MCF 10A (cell line): ENCODE measurements around the gene SEPHS1. TPM values are rescaled to one million over a fixed set of nuclear protein-coding genes. Genes with fewer than 3 reads are reported as not detected.

ENCODE experiments used
- BruUV-seq: library from RNA; stranded (reverse); fragments of 400-500 nt; replicated peaks from 2 replicates; lab custom pipeline; 2021; lab: Mats Ljungman, UMichigan
- CTCF ChIA-PET: fragments of 300-600 bp; sonication (Branson Sonifier 250); formaldehyde crosslinking; extraction: SDS; loops from one replicate; lab custom pipeline; 2021; ENCODE audit warnings: antibody characterized with exemption, inconsistent platforms; lab: Yijun Ruan, JAX
- POLR2A ChIA-PET: fragments of 300-600, 350-650 bp; sonication (Branson Sonifier 250); formaldehyde crosslinking; extraction: SDS; loops from one replicate; lab custom pipeline; 2020; ENCODE audit warnings: antibody characterized with exemption, inconsistent platforms; lab: Yijun Ruan, JAX
- DNase-seq: peaks from one replicate; pipeline ENCODE4 v3.0.0-alpha.2; 2018; ENCODE audit not compliant: unreplicated experiment
- H3K27ac Mint-ChIP-seq: one replicate; pipeline ENCODE4 v1.8.0; 2022; ENCODE audit warnings: mild to moderate bottlenecking, low read depth, mixed read lengths; ENCODE audit not compliant: unreplicated experiment
- H3K27me3 Mint-ChIP-seq: one replicate; pipeline ENCODE4 v1.8.0; 2022; ENCODE audit warnings: mixed read lengths; ENCODE audit not compliant: insufficient read depth, unreplicated experiment
- H3K36me3 Mint-ChIP-seq: one replicate; pipeline ENCODE4 v1.8.0; 2022; ENCODE audit warnings: mild to moderate bottlenecking, moderate library complexity, mixed read lengths; ENCODE audit not compliant: insufficient read depth, unreplicated experiment
- H3K4me1 Mint-ChIP-seq: one replicate; pipeline ENCODE4 v1.8.0; 2022; ENCODE audit warnings: mixed read lengths; ENCODE audit not compliant: insufficient read depth, unreplicated experiment
- H3K4me3 Mint-ChIP-seq: one replicate; pipeline ENCODE4 v1.8.0; 2022; ENCODE audit warnings: mild to moderate bottlenecking, moderate library complexity, mixed read lengths; ENCODE audit not compliant: unreplicated experiment
- H3K9me3 Mint-ChIP-seq: one replicate; pipeline ENCODE4 v1.8.0; 2022; ENCODE audit warnings: mixed read lengths; ENCODE audit not compliant: unreplicated experiment
- intact Hi-C: fragments of 100-400 bp; cut with micrococcal nuclease; formaldehyde crosslinking; loops from 2 replicates; pipeline ENCODE4 v1.14.1; 2022
- total RNA-seq: library from RNA; stranded (reverse); gene quantifications from 2 replicates; pipeline ENCODE4 v1.2.3, GENCODE V29; 2022
- TF ChIP-seq, protein P1 (sequence below): fragments of 200-600 bp; IDR thresholded peaks from one replicate; pipeline ENCODE4 v1.8.0; 2022; ENCODE audit warnings: antibody characterized with exemption, mild to moderate bottlenecking; ENCODE audit not compliant: unreplicated experiment

Gene SEPHS1
- total RNA-seq, 1 experiment from 2014 or later: 60.8 TPM

DNA sequence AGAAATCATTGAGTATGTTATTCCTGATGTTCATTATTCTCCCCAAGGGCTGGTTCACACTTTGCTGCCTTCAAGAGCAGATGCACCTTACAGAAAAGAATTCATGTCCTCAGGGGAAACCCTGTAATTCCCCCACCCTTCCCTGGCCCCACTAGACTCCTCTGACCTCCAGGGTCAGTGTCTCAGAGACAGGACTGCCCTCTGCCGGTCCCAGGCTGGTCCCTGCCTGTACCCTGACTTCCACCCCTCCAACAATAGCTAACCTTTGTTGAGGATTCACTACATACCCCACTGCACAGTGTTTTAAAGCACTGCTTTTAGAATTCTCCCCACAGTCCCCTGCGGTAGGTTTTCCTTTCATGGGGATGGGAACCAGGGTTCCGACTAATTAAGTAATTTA lies 4.4 kb upstream of the SEPHS1 start:
- CTCF ChIA-PET: no interaction called here
- Mint-ChIP-seq H3K27ac (no peak overlapping the region), H3K9me3 (no peaks in the 10 kb centered on the region), H3K4me3 (no peak overlapping the region), H3K27me3 (peaks cover 14% of the 10 kb centered on the region), H3K4me1 (peaks cover 13% of the 10 kb centered on the region), H3K36me3 (peaks cover 6% of the 10 kb centered on the region)
- intact Hi-C loops: no loop called here
- POLR2A ChIA-PET: interaction anchor here (1.0 kb wide), 1 partner anchor 13 kb away, joined by 3 read pairs; no protein-coding TSS in a partner anchor
- no TSS peak for BruUV-seq
- TF ChIP-seq, protein P1, sequence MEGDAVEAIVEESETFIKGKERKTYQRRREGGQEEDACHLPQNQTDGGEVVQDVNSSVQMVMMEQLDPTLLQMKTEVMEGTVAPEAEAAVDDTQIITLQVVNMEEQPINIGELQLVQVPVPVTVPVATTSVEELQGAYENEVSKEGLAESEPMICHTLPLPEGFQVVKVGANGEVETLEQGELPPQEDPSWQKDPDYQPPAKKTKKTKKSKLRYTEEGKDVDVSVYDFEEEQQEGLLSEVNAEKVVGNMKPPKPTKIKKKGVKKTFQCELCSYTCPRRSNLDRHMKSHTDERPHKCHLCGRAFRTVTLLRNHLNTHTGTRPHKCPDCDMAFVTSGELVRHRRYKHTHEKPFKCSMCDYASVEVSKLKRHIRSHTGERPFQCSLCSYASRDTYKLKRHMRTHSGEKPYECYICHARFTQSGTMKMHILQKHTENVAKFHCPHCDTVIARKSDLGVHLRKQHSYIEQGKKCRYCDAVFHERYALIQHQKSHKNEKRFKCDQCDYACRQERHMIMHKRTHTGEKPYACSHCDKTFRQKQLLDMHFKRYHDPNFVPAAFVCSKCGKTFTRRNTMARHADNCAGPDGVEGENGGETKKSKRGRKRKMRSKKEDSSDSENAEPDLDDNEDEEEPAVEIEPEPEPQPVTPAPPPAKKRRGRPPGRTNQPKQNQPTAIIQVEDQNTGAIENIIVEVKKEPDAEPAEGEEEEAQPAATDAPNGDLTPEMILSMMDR: no peak
- peak; percentile 9 for DNase-seq

DNA sequence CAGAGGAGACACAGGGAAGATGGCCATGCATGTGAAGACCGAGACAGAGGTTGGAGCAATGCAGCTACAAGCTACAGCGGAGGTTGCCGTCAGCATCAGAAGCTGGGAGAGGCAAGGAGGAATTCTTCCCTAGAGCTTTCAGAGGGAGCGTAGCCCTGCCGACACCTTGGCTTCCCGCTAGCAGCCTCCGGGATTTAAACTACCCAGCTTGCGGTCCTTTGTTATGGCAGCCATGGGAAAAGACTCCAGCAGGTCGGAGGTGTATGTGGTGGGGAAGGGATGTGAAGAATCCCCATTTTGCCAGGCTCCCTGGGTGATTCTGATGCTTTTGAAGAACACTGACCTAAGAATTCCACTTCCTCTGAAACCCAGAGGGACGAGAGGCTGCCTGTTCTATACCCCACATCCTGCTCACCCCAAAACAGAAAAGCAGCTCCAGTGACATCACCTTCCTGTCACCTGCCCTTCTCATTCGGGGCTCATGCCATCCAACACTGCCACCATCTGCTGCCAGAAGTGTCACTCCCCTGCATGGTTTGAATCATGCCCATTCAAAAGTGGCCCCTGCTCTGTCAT lies 3.3 kb upstream of the SEPHS1 start:
- DNase-seq: no peak
- BruUV-seq: no TSS peak
- H3K27me3 Mint-ChIP-seq: peaks cover 10% of the 10 kb centered on the region
- ChIA-PET POLR2A (interaction anchor here (0.6 kb wide), 1 partner anchor 1600 kb away, joined by 3 read pairs; no protein-coding TSS in a partner anchor), CTCF (interaction anchor here (0.7 to 1.6 kb wide), 3 partner anchors 18 to 262 kb away, joined by 3 read pairs; no protein-coding TSS in a partner anchor)
- H3K36me3 Mint-ChIP-seq: peaks cover 6% of the 10 kb centered on the region
- H3K9me3 Mint-ChIP-seq: no peaks in the 10 kb centered on the region
- peaks cover 13% of the 10 kb centered on the region for H3K4me1 Mint-ChIP-seq
- no peak overlapping the region for H3K27ac Mint-ChIP-seq
- H3K4me3 Mint-ChIP-seq: no peak overlapping the region
- TF ChIP-seq, protein P1: no peak
- intact Hi-C loops: no loop called here

DNA sequence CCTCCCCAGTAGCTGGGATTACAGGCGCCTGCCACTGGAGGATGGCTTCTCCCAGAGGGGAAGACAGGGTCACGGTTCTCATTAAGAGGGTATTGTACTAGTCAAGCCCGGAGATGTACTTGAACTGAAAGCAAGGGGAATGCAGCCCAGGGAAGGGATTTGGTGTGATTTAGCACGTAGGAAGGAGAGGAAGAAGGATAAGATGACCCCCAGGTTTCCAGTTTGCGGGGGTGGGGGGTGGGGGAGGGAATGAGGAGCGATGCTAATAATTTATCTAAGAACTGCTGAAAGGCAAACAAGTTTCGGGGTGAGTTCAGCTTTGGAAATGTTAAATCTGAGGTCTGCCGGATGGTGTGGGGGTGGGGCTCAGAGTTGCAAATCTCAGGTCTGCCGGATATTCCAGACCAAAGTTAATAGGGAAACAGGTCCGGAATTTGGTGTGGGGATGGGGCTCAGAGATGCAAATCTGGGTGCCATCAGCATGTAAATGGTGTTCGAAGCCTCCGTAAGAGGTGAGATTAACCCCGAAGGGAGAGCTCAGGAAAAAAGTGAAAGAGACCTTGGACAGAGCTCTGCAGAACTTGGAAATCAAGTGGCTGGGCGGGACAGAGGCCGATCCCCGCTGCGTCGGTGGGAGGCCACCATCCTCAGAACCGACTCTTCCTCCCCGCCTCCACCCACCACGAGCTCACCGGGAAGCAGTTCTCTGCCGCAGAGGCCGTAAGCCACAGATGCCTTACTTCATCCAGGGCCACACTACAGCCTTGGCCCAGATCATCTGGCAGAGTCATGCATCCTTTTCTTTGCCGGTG lies 1.6 kb upstream of the SEPHS1 start:
- TF ChIP-seq, protein P1: no peak
- Mint-ChIP-seq H3K4me1 (peaks cover 13% of the 10 kb centered on the region), H3K9me3 (no peaks in the 10 kb centered on the region), H3K36me3 (peaks cover 6% of the 10 kb centered on the region), H3K27ac (peak overlapping the region; percentile 70), H3K27me3 (peaks cover 10% of the 10 kb centered on the region), H3K4me3 (peak overlapping the region; percentile 86)
- no TSS peak for BruUV-seq
- ChIA-PET POLR2A (interaction anchor here (0.9 to 2.3 kb wide), 7 partner anchors 9 to 237 kb away, joined by 3 to 18 read pairs (median 4); partner anchors contain the start of genes PHYH and PRPF18), CTCF (interaction anchor here (0.6 to 1.5 kb wide), 9 partner anchors 14 to 237 kb away, joined by 3 to 5 read pairs (median 4); partner anchors contain the start of gene PRPF18)
- DNase-seq: peak; percentile 6
- intact Hi-C loops: loop anchor here (2.0 to 5.0 kb wide), 2 partner anchors 33 to 47 kb away; partner anchors contain the start of gene PHYH
